Upper lobe of left lung (tissue), 6 donors: ENCODE data around the gene EXPH5. TPM values are rescaled to one million over a fixed set of nuclear protein-coding genes. Genes with fewer than 3 reads are reported as not detected.

Experiments
- ATAC-seq, 2 donors: fragments of 200-7000 bp; cut with Tn5 transposase; one replicate each; pipeline ENCODE4 v1.9.1; 2022; ENCODE audit warnings: mild to moderate bottlenecking in 2 of 2, moderate library complexity in 2 of 2; ENCODE audit not compliant: low FRiP score in 2 of 2
- DNase-seq, 2 donors: peaks; one replicate each; pipeline ENCODE4 v3.0.0-alpha.2; 2019 to 2020
- H3K27ac ChIP-seq, 4 donors: fragments of 200-600 bp; sonication (generic); one replicate each; pipeline ENCODE4 v1.5.1; 2016 to 2019
- H3K27me3 ChIP-seq, 4 donors: fragments of 200-600 bp; sonication (generic); one replicate each; pipeline ENCODE4 v1.5.1; 2017 to 2019
- H3K36me3 ChIP-seq, 4 donors: fragments of 200-600 bp; sonication (generic); one replicate each; pipeline ENCODE4 v1.5.1; 2016 to 2019
- H3K4me1 ChIP-seq, 4 donors: fragments of 200-600 bp; sonication (generic); one replicate each; pipeline ENCODE4 v1.5.1; 2018 to 2019
- H3K4me3 ChIP-seq, 4 donors: fragments of 200-600 bp; sonication (generic); one replicate each; pipeline ENCODE4 v1.5.1; 2017 to 2019; ENCODE audit warnings: mild to moderate bottlenecking in 2 of 4, moderate library complexity in 1 of 4
- H3K9me3 ChIP-seq, 4 donors: fragments of 200-600 bp; sonication (generic); one replicate each; pipeline ENCODE4 v1.5.1; 2018 to 2019
- CTCF ChIP-seq, 6 experiments: fragments of 450-650 bp in 4 of 6; fragments of 200-600 bp in 2 of 6; sonication (generic) in 2 of 6; IDR thresholded peaks; one replicate each; pipeline ENCODE4 v1.5.1; 2016 to 2019; ENCODE audit warnings: antibody characterized with exemption in 6 of 6
- EP300 ChIP-seq, 4 donors: sonication (generic); formaldehyde crosslinking; IDR thresholded peaks; one replicate each; pipeline ENCODE4 v1.5.1; 2017; ENCODE audit warnings: antibody characterized with exemption in 4 of 4, control low read depth in 2 of 4
- POLR2A ChIP-seq, 4 donors: fragments of 450-650 bp; IDR thresholded peaks; one replicate each; pipeline ENCODE4 v1.5.1; 2016 to 2017; ENCODE audit warnings: antibody characterized with exemption in 4 of 4, mild to moderate bottlenecking in 2 of 4
- POLR2AphosphoS5 ChIP-seq, 2 donors: sonication (generic); formaldehyde crosslinking; IDR thresholded peaks; one replicate each; pipeline ENCODE4 v1.5.1; 2017; ENCODE audit warnings: antibody characterized with exemption in 2 of 2
- WGBS, 2 donors: methylation state at CpG; one replicate each; pipeline ENCODE4 v1.1.5; 2017 to 2018; 5-methylcytosine and 5-hydroxymethylcytosine counted together
- total RNA-seq, 6 donors: library from RNA; depleted of rRNA in 4 of 6; stranded (reverse); fragments of >200 nt in 4 of 6; gene quantifications; one replicate each; pipeline versions ENCODE4 v1.1.0 to v1.2.1, GENCODE V29; 2016 to 2021
- donor health status: DM: no; HTN: no; CAD: no; lungs with moderate emphysema.
- donor health status: DM: no; HTN: yes; CAD: no; lungs with severe emphysema.

Gene EXPH5
- total RNA-seq, 6 donors from 2014 or later = 12.8 to 47.0 (median 28.3) TPM

- no peaks in the 10 kb centered on the region for H3K36me3 ChIP-seq
- 79 to 83% methylated on average over 5 of the region's 5 CpGs for WGBS, 2 donors
- no peaks in the 10 kb centered on the region for H3K9me3 ChIP-seq
- peaks cover 0 to 6% (median 0%) of the 10 kb centered on the region in 4 donors for H3K4me1 ChIP-seq
- DNase-seq (no peak), ATAC-seq (no peak)
- H3K27me3 ChIP-seq = no peaks in the 10 kb centered on the region
- no peak overlapping the region for H3K27ac ChIP-seq
- no peak overlapping the region for H3K4me3 ChIP-seq
- TF ChIP-seq POLR2A (IDR thresholded peaks at IDR 0.05) (no peak), POLR2AphosphoS5 (IDR thresholded peaks at IDR 0.05) (no peak), CTCF (IDR thresholded peaks at IDR 0.05) (no peak), EP300 (IDR thresholded peaks at IDR 0.05) (no peak)
Observed at GRCh38 chr11:108543316-108543964, 50.1 kb downstream of the EXPH5 start.

GRCh38 chr11:108541531-108541930, 52.0 kb downstream of the EXPH5 start:
- ATAC-seq = no peak

GRCh38 chr11:108538502-108538901, 55.1 kb downstream of the EXPH5 start:
- H3K36me3 ChIP-seq = no peaks in the 10 kb centered on the region
- H3K27ac ChIP-seq = peak overlapping the region; percentile 11 to 75 (median 58)
- WGBS, 2 donors = 52 to 58% methylated on average over 4 of the region's 4 CpGs
- TF ChIP-seq POLR2AphosphoS5 (IDR thresholded peaks at IDR 0.05) (no peak), POLR2A (IDR thresholded peaks at IDR 0.05) (no peak)
- H3K9me3 ChIP-seq = no peaks in the 10 kb centered on the region
- ATAC-seq (no peak), DNase-seq (no peak)
- peaks cover 0 to 7% (median 7%) of the 10 kb centered on the region in 4 donors for H3K4me1 ChIP-seq
- no peak overlapping the region for H3K4me3 ChIP-seq
- no peaks in the 10 kb centered on the region for H3K27me3 ChIP-seq

More at GRCh38 chr11:108541531-108541930, 52.0 kb downstream of the EXPH5 start:
- TF ChIP-seq POLR2A (IDR thresholded peaks at IDR 0.05) (no peak), EP300 (IDR thresholded peaks at IDR 0.05) (no peak), POLR2AphosphoS5 (IDR thresholded peaks at IDR 0.05) (no peak), CTCF (IDR thresholded peaks at IDR 0.05) (no peak)
- H3K4me3 ChIP-seq = no peak overlapping the region
- H3K27me3 ChIP-seq = no peaks in the 10 kb centered on the region
- no peak overlapping the region for H3K27ac ChIP-seq
- H3K4me1 ChIP-seq = peaks cover 0 to 7% (median 5%) of the 10 kb centered on the region in 4 donors
- no peaks in the 10 kb centered on the region for H3K9me3 ChIP-seq
- no peak for DNase-seq
- H3K36me3 ChIP-seq = no peaks in the 10 kb centered on the region

DNA sequence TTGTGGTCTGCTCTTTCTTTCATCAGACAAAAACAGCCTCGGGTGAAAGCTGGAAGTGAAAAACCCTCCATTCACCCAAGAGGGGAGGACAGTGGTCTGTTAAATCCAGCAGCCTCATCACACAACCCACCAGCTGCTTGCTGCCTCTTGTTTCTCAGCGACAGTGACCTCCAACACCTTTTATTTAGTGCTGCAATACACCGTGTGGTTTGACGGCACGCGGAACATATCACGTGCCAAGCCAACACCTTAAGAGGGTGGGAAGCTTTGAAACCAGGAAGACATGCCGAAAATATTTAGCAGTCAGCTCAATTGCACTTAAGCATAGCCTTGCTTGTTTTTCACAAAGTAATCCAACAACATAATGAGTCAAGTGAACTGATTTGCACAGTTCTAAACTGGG, 55.5 kb downstream of the EXPH5 start:
- WGBS, 2 donors = 43 to 53% methylated on average over 8 of the region's 8 CpGs
- H3K4me3 ChIP-seq = peak overlapping the region in 3 of 4 donors; percentile 12 to 21 (median 13)

DNA sequence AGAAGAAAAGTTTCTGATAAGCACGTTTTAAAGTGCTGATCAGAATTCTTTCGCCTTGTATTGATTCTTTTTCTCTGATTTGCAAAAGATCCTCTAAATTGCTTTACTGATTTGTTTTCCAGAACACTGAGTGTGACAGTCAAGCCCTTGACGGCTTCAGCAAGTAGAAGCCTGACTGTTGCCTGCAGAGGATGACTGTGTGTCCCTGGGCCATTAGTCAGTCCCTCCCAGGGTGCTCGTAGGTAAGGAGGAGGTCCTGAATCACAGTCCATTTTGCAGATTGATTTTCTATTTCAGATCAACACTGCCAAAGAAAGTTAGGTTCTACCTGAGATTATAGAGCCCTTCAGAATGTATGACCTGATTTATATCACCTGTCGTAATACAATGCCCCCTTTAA, 56.8 kb downstream of the EXPH5 start:
- Histone ChIP-seq H3K27me3 (no peaks in the 10 kb centered on the region), H3K4me3 (peak overlapping the region in 2 of 4 donors; percentile 13 to 21), H3K4me1 (peaks cover 0 to 7% (median 7%) of the 10 kb centered on the region in 4 donors), H3K27ac (no peak overlapping the region), H3K9me3 (no peaks in the 10 kb centered on the region), H3K36me3 (no peaks in the 10 kb centered on the region)
- ATAC-seq (no peak), DNase-seq (peak in 1 of 2 donors; percentile 31)
- 72 to 74% methylated on average over 5 of the region's 5 CpGs for WGBS, 2 donors
- TF ChIP-seq CTCF (IDR thresholded peaks at IDR 0.05) (no peak), EP300 (IDR thresholded peaks at IDR 0.05) (no peak), POLR2A (IDR thresholded peaks at IDR 0.05) (no peak), POLR2AphosphoS5 (IDR thresholded peaks at IDR 0.05) (no peak)

More for the DNA sequence above, 55.5 kb downstream of the EXPH5 start:
- peak in 1 of 2 donors; percentile 73 for DNase-seq
- H3K9me3 ChIP-seq = no peaks in the 10 kb centered on the region
- H3K36me3 ChIP-seq = no peaks in the 10 kb centered on the region
- no peak for TF ChIP-seq CTCF (IDR thresholded peaks at IDR 0.05)
- TF ChIP-seq POLR2AphosphoS5 (IDR thresholded peaks at IDR 0.05) = peak; percentile 65 to 75
- TF ChIP-seq POLR2A (IDR thresholded peaks at IDR 0.05) = peak in 1 of 4 donors; percentile 75
- peak in 2 of 4 donors; percentile 14 to 75 for TF ChIP-seq EP300 (IDR thresholded peaks at IDR 0.05)
- ATAC-seq = peak; percentile 63 to 86
- peak overlapping the region; percentile 19 to 75 (median 60) for H3K27ac ChIP-seq
- peaks cover 0 to 7% (median 7%) of the 10 kb centered on the region in 4 donors for H3K4me1 ChIP-seq
- no peaks in the 10 kb centered on the region for H3K27me3 ChIP-seq
